NCI-H446 (cell line): ENCODE data around the gene GXYLT1.
A peak's percentile ranks its signal among the peaks of the same experiment; 100 is the strongest.
"Not testable (repeated sequence)": the region's sequence is repeated elsewhere in the genome, so short reads cannot be mapped to it uniquely, and the experiment has no call there.

Experiments used
- DNase-seq, 2 experiments: peaks; one replicate each; lab custom pipeline; 2025; lab: John Stamatoyannopoulos, UW

Gene GXYLT1

GRCh38 chr12:42143452-42144157 is 1.1 kb downstream of the GXYLT1 start:
- peak in 1 of 2 experiments; percentile 9 for DNase-seq

GRCh38 chr12:42141981-42142606 is 2.6 kb downstream of the GXYLT1 start:
- no peak for DNase-seq

- no peak for DNase-seq
Observed at GRCh38 chr12:42140901-42141300, 3.8 kb downstream of the GXYLT1 start.

- no peak for DNase-seq
Observed at GRCh38 chr12:42135259-42135814, 9.3 kb downstream of the GXYLT1 start.

GRCh38 chr12:42130672-42131402 is 13.8 kb downstream of the GXYLT1 start:
- DNase-seq = no peak

GRCh38 chr12:42129595-42130204 is 15.0 kb downstream of the GXYLT1 start:
- DNase-seq = peak; percentile 10 to 59

GRCh38 chr12:42128888-42129287 is 15.8 kb downstream of the GXYLT1 start:
- DNase-seq = no peak

- DNase-seq = no peak
Observed at GRCh38 chr12:42128327-42128726, 16.3 kb downstream of the GXYLT1 start.

GRCh38 chr12:42126963-42127362 is 17.7 kb downstream of the GXYLT1 start:
- DNase-seq = no peak

- no peak for DNase-seq
Observed at GRCh38 chr12:42125388-42125767, 19.3 kb downstream of the GXYLT1 start.

GRCh38 chr12:42124764-42125387 is 19.8 kb downstream of the GXYLT1 start:
- no peak for DNase-seq

- no peak for DNase-seq
Observed at GRCh38 chr12:42119085-42119633, 25.5 kb downstream of the GXYLT1 start.

GRCh38 chr12:42118136-42118879 is 26.4 kb downstream of the GXYLT1 start:
- no peak for DNase-seq

- DNase-seq = no peak
Observed at GRCh38 chr12:42109031-42109430, 35.6 kb downstream of the GXYLT1 start.

GRCh38 chr12:42106791-42107190 is 37.9 kb downstream of the GXYLT1 start:
- not testable (repeated sequence) for DNase-seq

GRCh38 chr12:42104784-42105183 is 39.9 kb downstream of the GXYLT1 start:
- no peak for DNase-seq

GRCh38 chr12:42104087-42104486 is 40.6 kb downstream of the GXYLT1 start:
- DNase-seq = no peak

- DNase-seq = no peak
Observed at GRCh38 chr12:42103155-42103554, 41.5 kb downstream of the GXYLT1 start.

- no peak for DNase-seq
Observed at GRCh38 chr12:42102720-42103119, 42.0 kb downstream of the GXYLT1 start.

- DNase-seq = no peak
Observed at GRCh38 chr12:42099433-42099832, 45.2 kb downstream of the GXYLT1 start.

- DNase-seq = no peak
Observed at GRCh38 chr12:42097971-42098370, 46.7 kb downstream of the GXYLT1 start.
